H1 (cell line): ENCODE measurements around the gene CROCC. TPM values are rescaled to one million over a fixed set of nuclear protein-coding genes. Genes with fewer than 3 reads are reported as not detected.

Experiments
- CTCF ChIA-PET: fragments of 300-600 bp; sonication (Branson Sonifier 250); formaldehyde crosslinking; loops from one replicate; lab custom pipeline; 2021; ENCODE audit not compliant: partially characterized antibody; lab: Charles Lee
- POLR2A ChIA-PET: fragments of 300-600 bp; sonication (Branson Sonifier 250); formaldehyde crosslinking; loops from one replicate; lab custom pipeline; 2021; ENCODE audit warnings: inconsistent platforms; ENCODE audit not compliant: partially characterized antibody; lab: Charles Lee
- DNase-seq, 2 experiments: peaks; one replicate each; pipeline versions ENCODE4 v3.0.0 to v3.0.0-alpha.2; 2010 to 2022; ENCODE audit warnings: low spot score in 2 of 2, low read depth in 1 of 2, mixed read lengths in 1 of 2
- FAIRE-seq: peaks from 2 replicates; lab custom pipeline; 2011; peaks lifted over from hg19 to GRCh38; lab: Jason Lieb, UNC
- H2AFZ ChIP-seq: 2 replicates; pipeline ENCODE4 v1.8.1; 2012; ENCODE audit warnings: low read length, inconsistent platforms
- H2AK5ac ChIP-seq: 2 replicates; pipeline ENCODE4 v1.6.1; 2013; ENCODE audit warnings: low read depth, low read length
- H2BK120ac ChIP-seq: replicated peaks from 2 replicates; pipeline ENCODE3; 2013; ENCODE audit warnings: low read depth, low read length, inconsistent platforms
- H2BK12ac ChIP-seq: 2 replicates; pipeline ENCODE4 v1.6.1; 2013; ENCODE audit warnings: low read depth, low read length
- H2BK15ac ChIP-seq: 2 replicates; pipeline ENCODE4 v1.6.1; 2013; ENCODE audit warnings: low read length
- H2BK20ac ChIP-seq: 2 replicates; pipeline ENCODE4 v1.6.1; 2013; ENCODE audit warnings: low read length
- H2BK5ac ChIP-seq: 2 replicates; pipeline ENCODE4 v1.6.1; 2013; ENCODE audit warnings: low read depth, low read length
- H3K14ac ChIP-seq: 2 replicates; pipeline ENCODE4 v1.6.1; 2013; ENCODE audit warnings: inconsistent platforms; ENCODE audit not compliant: insufficient read length
- H3K18ac ChIP-seq: 2 replicates; pipeline ENCODE4 v1.6.1; 2013; ENCODE audit warnings: low read length; ENCODE audit errors: extremely low read depth
- H3K23ac ChIP-seq: 2 replicates; pipeline ENCODE4 v1.6.1; 2013; ENCODE audit warnings: inconsistent platforms; ENCODE audit not compliant: insufficient read length
- H3K23me2 ChIP-seq: 2 replicates; pipeline ENCODE4 v1.6.1; 2013; ENCODE audit warnings: low read depth, low read length
- H3K27ac ChIP-seq: 2 replicates; pipeline ENCODE4 v1.6.1; 2011; ENCODE audit warnings: low read depth, low read length, inconsistent platforms
- H3K27me3 ChIP-seq, 4 experiments: replicated peaks in 1 of 4; 1 replicate in 1 of 4; 2 replicates in 3 of 4; pipeline versions ENCODE4 v1.6.1 to v1.8.1; 2011 to 2013; ENCODE audit warnings: low read length in 3 of 4, mild to moderate bottlenecking in 3 of 4, inconsistent platforms in 2 of 4, mixed read lengths in 2 of 4, moderate library complexity in 1 of 4; ENCODE audit not compliant: control insufficient read depth in 3 of 4, insufficient read depth in 3 of 4; ENCODE audit errors: extremely low read depth in 1 of 4
- H3K36me3 ChIP-seq, 4 experiments: 2 replicates each; pipeline versions ENCODE4 v1.6.1 to v1.8.1; 2011 to 2013; ENCODE audit warnings: mild to moderate bottlenecking in 4 of 4, low read length in 3 of 4, moderate library complexity in 2 of 4, control low read depth in 1 of 4, inconsistent platforms in 1 of 4; ENCODE audit not compliant: insufficient read depth in 4 of 4, control insufficient read depth in 2 of 4
- H3K4ac ChIP-seq: replicated peaks from 2 replicates; pipeline ENCODE3; 2013; ENCODE audit warnings: low read length, low read depth, mixed read lengths, inconsistent platforms; ENCODE audit not compliant: insufficient read length
- H3K4me1 ChIP-seq, 4 experiments: replicated peaks in 1 of 4; 1 replicate in 1 of 4; 2 replicates in 3 of 4; pipeline versions ENCODE4 v1.6.1 to v1.8.1; 2011 to 2013; ENCODE audit warnings: low read length in 3 of 4, inconsistent platforms in 2 of 4, mixed read lengths in 1 of 4; ENCODE audit not compliant: insufficient read depth in 4 of 4, control insufficient read depth in 3 of 4
- H3K4me2 ChIP-seq, 2 experiments: 2 replicates each; pipeline versions ENCODE4 v1.6.1 to v1.8.1; 2011 to 2013; ENCODE audit warnings: low read depth in 2 of 2, low read length in 2 of 2, control low read depth in 1 of 2, inconsistent platforms in 1 of 2, mild to moderate bottlenecking in 1 of 2; ENCODE audit not compliant: insufficient read depth in 1 of 2
- H3K4me3 ChIP-seq, 4 experiments: fragments of 200-600, 300-600 bp in 1 of 4; sonication (generic), shearing (Covaris generic), sonication (Bioruptor Twin) in 1 of 4; 2 replicates each; pipeline versions ENCODE4 v1.5.1 to v1.8.1; 2011 to 2016; ENCODE audit warnings: low read length in 4 of 4, low read depth in 3 of 4, control low read depth in 2 of 4, inconsistent platforms in 2 of 4, mild to moderate bottlenecking in 2 of 4, mixed read lengths in 1 of 4, moderate library complexity in 1 of 4; ENCODE audit not compliant: insufficient read depth in 2 of 4; ENCODE audit errors: extremely low read depth in 1 of 4
- H3K56ac ChIP-seq: replicated peaks from 2 replicates; pipeline ENCODE3; 2013; ENCODE audit warnings: low read depth, mild to moderate bottlenecking, mixed read lengths, low read length, inconsistent platforms; ENCODE audit not compliant: insufficient read length
- H3K79me1 ChIP-seq: 2 replicates; pipeline ENCODE4 v1.6.1; 2013; ENCODE audit warnings: low read depth, low read length, control low read depth
- H3K79me2 ChIP-seq, 2 experiments: 2 replicates each; pipeline versions ENCODE4 v1.6.1 to v1.8.1; 2012 to 2013; ENCODE audit warnings: low read length in 2 of 2, mild to moderate bottlenecking in 2 of 2, inconsistent platforms in 1 of 2; ENCODE audit not compliant: insufficient read depth in 2 of 2, control insufficient read depth in 1 of 2
- H3K9ac ChIP-seq, 4 experiments: replicated peaks in 1 of 4; 1 replicate in 1 of 4; 2 replicates in 3 of 4; pipeline versions ENCODE4 v1.6.1 to v1.8.1; 2011 to 2013; ENCODE audit warnings: low read depth in 3 of 4, low read length in 3 of 4, control low read depth in 2 of 4, mild to moderate bottlenecking in 2 of 4, moderate library complexity in 2 of 4, inconsistent platforms in 1 of 4; ENCODE audit errors: extremely low read depth in 1 of 4
- H3K9me3 ChIP-seq, 2 experiments: 2 replicates each; pipeline versions ENCODE4 v1.6.1 to v1.8.1; 2012 to 2013; ENCODE audit warnings: mild to moderate bottlenecking in 2 of 2, moderate library complexity in 2 of 2, control low read depth in 1 of 2, inconsistent platforms in 1 of 2, low read depth in 1 of 2, low read length in 1 of 2, mixed read lengths in 1 of 2; ENCODE audit not compliant: insufficient read depth in 2 of 2
- H4K20me1 ChIP-seq, 2 experiments: replicated peaks in 1 of 2; 2 replicates each; pipeline versions ENCODE3 to v1.8.1; 2011 to 2013; ENCODE audit warnings: inconsistent platforms in 2 of 2, low read length in 2 of 2, mild to moderate bottlenecking in 1 of 2; ENCODE audit not compliant: insufficient read depth in 2 of 2, control insufficient read depth in 1 of 2
- H4K5ac ChIP-seq: 2 replicates; pipeline ENCODE4 v1.6.1; 2013; ENCODE audit warnings: low read length, low read depth, mixed read lengths, inconsistent platforms; ENCODE audit not compliant: insufficient read length
- H4K8ac ChIP-seq: 2 replicates; pipeline ENCODE4 v1.8.0; 2013; ENCODE audit warnings: mild to moderate bottlenecking, moderate library complexity, low read length, inconsistent platforms; ENCODE audit not compliant: insufficient read depth; ENCODE audit errors: extremely low read depth
- H4K91ac ChIP-seq: replicated peaks from 2 replicates; pipeline ENCODE3; 2013; ENCODE audit warnings: low read length, mixed read lengths, inconsistent platforms; ENCODE audit not compliant: insufficient read length
- ATF2 ChIP-seq: IDR thresholded peaks from 2 replicates; pipeline ENCODE4 v1.6.1; 2012; ENCODE audit warnings: low read length, inconsistent platforms
- EGR1 ChIP-seq: IDR thresholded peaks from 2 replicates; pipeline ENCODE4 v1.6.1; 2011; ENCODE audit warnings: low read depth, low read length, borderline replicate concordance
- EP300 ChIP-seq, 2 experiments: IDR thresholded peaks; 1 replicate in 1 of 2; 2 replicates in 1 of 2; pipeline ENCODE4 v1.6.1; 2011 to 2012; ENCODE audit warnings: low read depth in 2 of 2, low read length in 2 of 2, mild to moderate bottlenecking in 2 of 2, borderline replicate concordance in 1 of 2, inconsistent platforms in 1 of 2, moderate library complexity in 1 of 2
- FOSL1 ChIP-seq: IDR thresholded peaks from 2 replicates; pipeline ENCODE4 v1.6.1; 2011; ENCODE audit warnings: mild to moderate bottlenecking, low read depth, low read length, moderate library complexity; ENCODE audit not compliant: insufficient read depth
- GTF2F1 ChIP-seq: IDR thresholded peaks from 2 replicates; pipeline ENCODE4 v1.6.1; 2012; ENCODE audit warnings: low read depth, low read length, improper control_type of control experiment, borderline replicate concordance
- JUN ChIP-seq: IDR thresholded peaks from 2 replicates; pipeline ENCODE4 v1.6.1; 2011; ENCODE audit warnings: low read depth, mild to moderate bottlenecking, improper control_type of control experiment, low read length
- RAD21 ChIP-seq, 2 experiments: IDR thresholded peaks in 1 of 2; conservative IDR thresholded peaks in 1 of 2; 2 replicates each; pipeline ENCODE4 v1.6.1; 2011; ENCODE audit warnings: low read depth in 2 of 2, low read length in 2 of 2, improper control_type of control experiment in 1 of 2, inconsistent platforms in 1 of 2, mild to moderate bottlenecking in 1 of 2, moderate library complexity in 1 of 2
- RBBP5 ChIP-seq: IDR thresholded peaks from 2 replicates; pipeline ENCODE4 v1.7.1; 2012; ENCODE audit warnings: low read depth, mild to moderate bottlenecking, inconsistent platforms, low read length, moderate library complexity, borderline replicate concordance
- SIN3A ChIP-seq, 2 experiments: IDR thresholded peaks in 1 of 2; conservative IDR thresholded peaks in 1 of 2; 2 replicates each; pipeline ENCODE4 v1.6.1; 2011 to 2012; ENCODE audit warnings: low read length in 2 of 2, improper control_type of control experiment in 1 of 2, low read depth in 1 of 2, mild to moderate bottlenecking in 1 of 2
- SP4 ChIP-seq: IDR thresholded peaks from 2 replicates; pipeline ENCODE4 v1.6.1; 2012; ENCODE audit warnings: low read length, inconsistent platforms
- TAF1 ChIP-seq: IDR thresholded peaks from 2 replicates; pipeline ENCODE4 v1.6.1; 2011; ENCODE audit warnings: mild to moderate bottlenecking, low read depth, low read length
- ZNF274 ChIP-seq: IDR thresholded peaks from 2 replicates; pipeline ENCODE4 v1.7.0; 2012; ENCODE audit warnings: low read length, borderline replicate concordance; ENCODE audit errors: extremely low read depth
- WGBS, 2 experiments: shearing (Covaris generic) in 1 of 2; methylation state at CpG; one replicate each; pipeline versions ENCODE4 v1.1.6 to v1.1.7; 2013 to 2015; ENCODE audit warnings: low lambda C conversion rate in 2 of 2, mixed read lengths in 2 of 2, inconsistent platforms in 1 of 2, low coverage in 1 of 2, missing lambda C conversion rate in 1 of 2; ENCODE audit not compliant: insufficient replicate concordance in 2 of 2, insufficient coverage in 1 of 2, insufficient read length in 1 of 2; ENCODE audit errors: extremely low coverage in 1 of 2, missing lambda C conversion rate in 1 of 2; 5-methylcytosine and 5-hydroxymethylcytosine counted together
- polyA plus RNA-seq, 7 experiments: library from polyadenylated mRNA; depleted of rRNA in 3 of 7; stranded (reverse) in 5 of 7; unstranded in 2 of 7; fragments of >200 nt in 5 of 7; fragments of 200-250 nt in 2 of 7; gene quantifications; 1 replicate in 5 of 7; 2 replicates in 1 of 7; 4 replicates in 1 of 7; pipeline versions ENCODE4 v1.2.1 to v1.2.3, GENCODE V29; 2011 to 2013; ENCODE audit warnings: missing spikeins in 2 of 7, mixed read lengths in 2 of 7
- total RNA-seq: library from RNA; stranded (reverse); fragmentation: NEBNext Ultra II Directional; extraction: Animal tissue kit (Norgen Biotek cat#: 25700); gene quantifications from 2 replicates; pipeline ENCODE4 v1.2.1, GENCODE V29; 2021

The CROCC gene
- total and polyA plus RNA-seq, 2 of the 8 experiments (the other 6 are each of a cell fraction or from before 2014, with no cell fraction given), result 12.1 to 39.5 TPM

GRCh38 chr1:16957731-16958130, 36.0 kb downstream of the CROCC start:
- no peak overlapping the region for H3K18ac ChIP-seq
- TF ChIP-seq GTF2F1 (no peak), JUN (no peak), EP300 (IDR thresholded peaks at IDR 0.05; ENCODE audit: borderline replicate concordance in 1 of 2, low read depth in 2 of 2, low read length in 2 of 2) (no peak), FOSL1 (no peak), TAF1 (no peak), EGR1 (no peak), ZNF274 (no peak), SP4 (no peak), RBBP5 (no peak), ATF2 (no peak), RAD21 (IDR thresholded peaks at IDR 0.05 in 1 of 2, conservative IDR thresholded peaks at IDR 0.05 in 1 of 2; ENCODE audit: low read depth in 2 of 2, low read length in 2 of 2) (no peak), SIN3A (conservative IDR thresholded peaks at IDR 0.05 in 1 of 2, IDR thresholded peaks at IDR 0.05 in 1 of 2; ENCODE audit: low read depth in 1 of 2, low read length in 2 of 2) (no peak)

More at GRCh38 chr1:16957731-16958130, 36.0 kb downstream of the CROCC start:
- Histone ChIP-seq H3K4ac (no peak overlapping the region), H3K27ac (no peak overlapping the region), H2BK12ac (no peak overlapping the region), H3K4me3 (no peak overlapping the region), H2BK20ac (no peak overlapping the region), H3K36me3 (peaks cover 4 to 35% (median 19%) of the 10 kb centered on the region in 4 experiments; a peak in 7 of 8 replicates), H2AK5ac (no peak overlapping the region), H3K14ac (no peak overlapping the region), H3K4me2 (no peak overlapping the region), H3K9me3 (no peaks in the 10 kb centered on the region), H3K27me3 (no peaks in the 10 kb centered on the region), H4K20me1 (peaks cover 0 to 4% of the 10 kb centered on the region in 2 experiments), H3K79me1 (no peaks in the 10 kb centered on the region), H4K8ac (no peak overlapping the region), H4K5ac (no peak overlapping the region), H3K79me2 (no peaks in the 10 kb centered on the region), H2BK15ac (no peak overlapping the region), H3K9ac (no peak overlapping the region), H3K56ac (no peak overlapping the region), H2AFZ (no peak overlapping the region), H3K23ac (no peak overlapping the region), H2BK120ac (no peak overlapping the region), H3K23me2 (no peaks in the 10 kb centered on the region), H2BK5ac (no peak overlapping the region), H3K4me1 (no peaks in the 10 kb centered on the region), H4K91ac (no peak overlapping the region)
- DNase-seq (no peak), FAIRE-seq (no peak)
- CTCF ChIA-PET, result interaction anchor here (0.6 to 10.2 kb wide), 7 partner anchors 14 to 89 kb away, joined by 3 to 95 read pairs (median 5); no protein-coding TSS in a partner anchor
- POLR2A ChIA-PET, result no interaction called here
- 95% methylated on average over 8 of the region's 8 CpGs; no CpG with 5 or more reads in 1 of the 2 experiments for WGBS, 2 experiments
